Vagina (tissue), 2 donors: Measurements from ENCODE around the gene TEFM.

ENCODE experiments used
- POLR2A ChIP-seq, 2 donors: fragments of 450-650 bp; IDR thresholded peaks; one replicate each; pipeline ENCODE4 v1.6.1; 2017; ENCODE audit warnings: antibody characterized with exemption in 2 of 2, mild to moderate bottlenecking in 2 of 2, moderate library complexity in 2 of 2
- POLR2AphosphoS5 ChIP-seq, 2 donors: sonication (generic); formaldehyde crosslinking; IDR thresholded peaks; one replicate each; pipeline ENCODE4 v1.9.0; 2017; ENCODE audit warnings: antibody characterized with exemption in 2 of 2, mild to moderate bottlenecking in 2 of 2, low read depth in 1 of 2; ENCODE audit not compliant: insufficient read depth in 1 of 2
- TF ChIP-seq, protein P1 (sequence below), 3 experiments: fragments of 450-650 bp in 2 of 3; fragments of 200-600 bp in 1 of 3; sonication (generic) in 1 of 3; IDR thresholded peaks; one replicate each; pipeline ENCODE4 v1.5.1; 2017 to 2019; ENCODE audit warnings: antibody characterized with exemption in 3 of 3, mild to moderate bottlenecking in 2 of 3, moderate library complexity in 2 of 3

DNA sequence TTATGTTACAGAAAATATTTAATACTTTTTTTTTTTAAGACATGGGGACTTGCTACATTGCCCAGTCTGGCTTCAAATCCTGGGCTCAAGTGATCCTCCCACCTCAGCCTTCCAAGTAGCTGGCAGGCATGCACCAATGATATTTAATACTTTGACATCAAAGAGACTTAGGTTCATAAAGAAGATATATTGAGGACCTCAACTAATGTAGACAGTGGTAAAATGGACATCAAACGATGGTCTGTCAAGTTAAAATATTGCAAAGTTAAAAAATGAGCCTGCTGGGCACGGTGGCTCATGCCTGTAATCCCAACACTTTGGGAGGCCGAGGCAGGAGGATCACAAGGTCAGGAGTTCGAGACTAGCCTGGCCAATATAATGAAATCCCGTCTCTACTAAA, 8.7 kb downstream of the TEFM start:
- TF ChIP-seq, protein P1, sequence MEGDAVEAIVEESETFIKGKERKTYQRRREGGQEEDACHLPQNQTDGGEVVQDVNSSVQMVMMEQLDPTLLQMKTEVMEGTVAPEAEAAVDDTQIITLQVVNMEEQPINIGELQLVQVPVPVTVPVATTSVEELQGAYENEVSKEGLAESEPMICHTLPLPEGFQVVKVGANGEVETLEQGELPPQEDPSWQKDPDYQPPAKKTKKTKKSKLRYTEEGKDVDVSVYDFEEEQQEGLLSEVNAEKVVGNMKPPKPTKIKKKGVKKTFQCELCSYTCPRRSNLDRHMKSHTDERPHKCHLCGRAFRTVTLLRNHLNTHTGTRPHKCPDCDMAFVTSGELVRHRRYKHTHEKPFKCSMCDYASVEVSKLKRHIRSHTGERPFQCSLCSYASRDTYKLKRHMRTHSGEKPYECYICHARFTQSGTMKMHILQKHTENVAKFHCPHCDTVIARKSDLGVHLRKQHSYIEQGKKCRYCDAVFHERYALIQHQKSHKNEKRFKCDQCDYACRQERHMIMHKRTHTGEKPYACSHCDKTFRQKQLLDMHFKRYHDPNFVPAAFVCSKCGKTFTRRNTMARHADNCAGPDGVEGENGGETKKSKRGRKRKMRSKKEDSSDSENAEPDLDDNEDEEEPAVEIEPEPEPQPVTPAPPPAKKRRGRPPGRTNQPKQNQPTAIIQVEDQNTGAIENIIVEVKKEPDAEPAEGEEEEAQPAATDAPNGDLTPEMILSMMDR (IDR thresholded peaks at IDR 0.05) = no peak
- TF ChIP-seq POLR2A (IDR thresholded peaks at IDR 0.05) (no peak), POLR2AphosphoS5 (IDR thresholded peaks at IDR 0.05; ENCODE audit: insufficient read depth in 1 of 2, low read depth in 1 of 2) (no peak)
